Activated B cell treated with CpG ODN at 0.5 μM for 24 hours (primary cell): ENCODE results near the gene PCDHGB7. TPM values are rescaled to one million over a fixed set of nuclear protein-coding genes. Genes with fewer than 3 reads are reported as not detected.
"Not testable (repeated sequence)": the region's sequence is repeated elsewhere in the genome, so short reads cannot be mapped to it uniquely, and the experiment has no call there.

Source experiments
- ATAC-seq: fragments of 200-7000 bp; cut with Tn5 transposase; one replicate; pipeline ENCODE4 v1.10.0; 2021; ENCODE audit warnings: low read depth, mild to moderate bottlenecking, moderate library complexity
- CTCF ChIA-PET: fragments of 350-600 bp; sonication (Branson Sonifier 250); formaldehyde crosslinking; loops from one replicate; lab custom pipeline; 2021; ENCODE audit warnings: antibody characterized with exemption; lab: Charles Lee
- POLR2A ChIA-PET: fragments of 350-600 bp; sonication (Branson Sonifier 250); formaldehyde crosslinking; loops from one replicate; lab custom pipeline; 2021; ENCODE audit warnings: antibody characterized with exemption; lab: Charles Lee
- DNase-seq: peaks from one replicate; pipeline ENCODE4 v3.0.0; 2022
- H3K27ac Mint-ChIP-seq: one replicate; pipeline ENCODE4 v1.8.0; 2020; ENCODE audit warnings: mixed read lengths
- H3K27me3 Mint-ChIP-seq: one replicate; pipeline ENCODE4 v1.8.0; 2021; ENCODE audit warnings: mixed read lengths
- H3K36me3 Mint-ChIP-seq: one replicate; pipeline ENCODE4 v1.8.0; 2021; ENCODE audit warnings: low read depth, mixed read lengths
- H3K4me1 Mint-ChIP-seq: one replicate; pipeline ENCODE4 v1.8.0; 2021; ENCODE audit warnings: mixed read lengths
- H3K4me3 Mint-ChIP-seq: one replicate; pipeline ENCODE4 v1.8.0; 2020; ENCODE audit warnings: mild to moderate bottlenecking, mixed read lengths
- H3K9me3 Mint-ChIP-seq: one replicate; pipeline ENCODE4 v1.8.0; 2020; ENCODE audit warnings: mixed read lengths
- intact Hi-C: fragments of 100-400 bp; cut with micrococcal nuclease; formaldehyde crosslinking; loops from one replicate; pipeline ENCODE4 v1.15.1; 2024
- total RNA-seq: library from RNA; stranded (reverse); gene quantifications from 2 replicates; pipeline ENCODE4 v1.2.3, GENCODE V29; 2022
- TF ChIP-seq, protein P1 (sequence below): fragments of 200-600 bp; IDR thresholded peaks from one replicate; pipeline ENCODE4 v1.8.0; 2022; ENCODE audit warnings: antibody characterized with exemption, mild to moderate bottlenecking

Gene PCDHGB7
- total RNA-seq, 1 donor from 2014 or later = 1.2 TPM

- ATAC-seq (no peak), DNase-seq (no peak)
- Mint-ChIP-seq H3K36me3 (no peaks in the 10 kb centered on the region), H3K4me3 (no peak overlapping the region), H3K27me3 (peaks cover 53% of the 10 kb centered on the region), H3K9me3 (peaks cover 15% of the 10 kb centered on the region), H3K27ac (no peak overlapping the region), H3K4me1 (peaks cover 6% of the 10 kb centered on the region)
- ChIA-PET POLR2A (no interaction called here), CTCF (interaction anchor here (1.5 to 1.8 kb wide), 2 partner anchors 24 to 126 kb away, joined by 3 to 6 read pairs; no protein-coding TSS in a partner anchor)
- TF ChIP-seq, protein P1, sequence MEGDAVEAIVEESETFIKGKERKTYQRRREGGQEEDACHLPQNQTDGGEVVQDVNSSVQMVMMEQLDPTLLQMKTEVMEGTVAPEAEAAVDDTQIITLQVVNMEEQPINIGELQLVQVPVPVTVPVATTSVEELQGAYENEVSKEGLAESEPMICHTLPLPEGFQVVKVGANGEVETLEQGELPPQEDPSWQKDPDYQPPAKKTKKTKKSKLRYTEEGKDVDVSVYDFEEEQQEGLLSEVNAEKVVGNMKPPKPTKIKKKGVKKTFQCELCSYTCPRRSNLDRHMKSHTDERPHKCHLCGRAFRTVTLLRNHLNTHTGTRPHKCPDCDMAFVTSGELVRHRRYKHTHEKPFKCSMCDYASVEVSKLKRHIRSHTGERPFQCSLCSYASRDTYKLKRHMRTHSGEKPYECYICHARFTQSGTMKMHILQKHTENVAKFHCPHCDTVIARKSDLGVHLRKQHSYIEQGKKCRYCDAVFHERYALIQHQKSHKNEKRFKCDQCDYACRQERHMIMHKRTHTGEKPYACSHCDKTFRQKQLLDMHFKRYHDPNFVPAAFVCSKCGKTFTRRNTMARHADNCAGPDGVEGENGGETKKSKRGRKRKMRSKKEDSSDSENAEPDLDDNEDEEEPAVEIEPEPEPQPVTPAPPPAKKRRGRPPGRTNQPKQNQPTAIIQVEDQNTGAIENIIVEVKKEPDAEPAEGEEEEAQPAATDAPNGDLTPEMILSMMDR = no peak
- intact Hi-C loops = no loop called here
Observed at GRCh38 chr5:141398608-141399007, 18.9 kb upstream of the PCDHGB7 start.

- ATAC-seq (no peak), DNase-seq (no peak)
- TF ChIP-seq, protein P1 = no peak
- CTCF ChIA-PET = no interaction called here
- no peak overlapping the region for H3K4me3 Mint-ChIP-seq
- no peaks in the 10 kb centered on the region for H3K36me3 Mint-ChIP-seq
- intact Hi-C loops = no loop called here
- peaks cover 55% of the 10 kb centered on the region for H3K27me3 Mint-ChIP-seq
- peaks cover 17% of the 10 kb centered on the region for H3K9me3 Mint-ChIP-seq
- POLR2A ChIA-PET = interaction anchor here (0.6 kb wide), 1 partner anchor 351 kb away, joined by 3 read pairs; no protein-coding TSS in a partner anchor
- H3K4me1 Mint-ChIP-seq = peaks cover 6% of the 10 kb centered on the region
- no peak overlapping the region for H3K27ac Mint-ChIP-seq
Observed at GRCh38 chr5:141399555-141400258, 17.8 kb upstream of the PCDHGB7 start.

DNA sequence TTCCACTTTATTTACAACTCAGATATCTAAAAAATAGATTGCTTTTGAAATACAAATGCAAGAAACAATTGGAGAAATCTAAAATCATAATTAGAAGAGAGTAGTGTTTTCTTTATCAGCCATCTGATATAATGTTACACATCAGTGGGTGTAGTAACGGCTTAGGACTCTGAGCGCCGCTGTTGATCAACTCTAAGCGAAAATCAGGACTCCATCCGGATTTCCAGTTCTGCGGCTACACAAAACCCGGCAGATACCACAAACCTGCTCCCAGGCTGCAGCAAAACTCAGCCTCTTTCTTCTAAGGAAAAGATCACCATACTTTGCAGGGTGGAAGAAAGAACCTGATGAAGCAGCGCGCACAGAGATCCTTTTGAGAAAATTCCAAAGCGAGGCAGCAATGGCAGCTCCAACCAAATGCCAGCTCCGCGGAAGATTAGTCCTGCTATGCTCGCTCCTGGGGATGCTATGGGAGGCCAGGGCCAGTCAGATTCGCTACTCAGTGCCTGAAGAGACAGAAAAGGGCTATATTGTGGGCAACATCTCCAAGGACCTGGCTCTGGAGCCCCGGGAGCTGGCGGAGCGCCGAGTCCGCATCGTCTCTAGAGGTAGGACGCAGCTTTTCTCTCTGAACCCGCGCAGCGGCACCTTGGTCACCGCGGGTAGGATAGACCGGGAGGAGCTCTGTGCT is 14.8 kb upstream of the PCDHGB7 start, which contains the start of gene PCDHGA9:
PCDHGA9 (plus strand) TSS at position 226 of the 691 bp plus-strand sequence; CDS start at position 401, 175 bp downstream.
- no peak for DNase-seq
- intact Hi-C loops = no loop called here
- H3K27ac Mint-ChIP-seq = no peak within 1 kb of the TSS
- peaks cover 6% of the 10 kb centered on the region for H3K4me1 Mint-ChIP-seq
- CTCF ChIA-PET = no interaction called here
- POLR2A ChIA-PET = no interaction called here
- H3K9me3 Mint-ChIP-seq = peaks cover 21% of the 10 kb centered on the region
- peaks cover 51% of the 10 kb centered on the region for H3K27me3 Mint-ChIP-seq
- peak within 1 kb of the TSS; percentile 70 for H3K4me3 Mint-ChIP-seq
- H3K36me3 Mint-ChIP-seq = no peaks in the 10 kb centered on the region
- TF ChIP-seq, protein P1 = no peak
- ATAC-seq = no peak

DNA sequence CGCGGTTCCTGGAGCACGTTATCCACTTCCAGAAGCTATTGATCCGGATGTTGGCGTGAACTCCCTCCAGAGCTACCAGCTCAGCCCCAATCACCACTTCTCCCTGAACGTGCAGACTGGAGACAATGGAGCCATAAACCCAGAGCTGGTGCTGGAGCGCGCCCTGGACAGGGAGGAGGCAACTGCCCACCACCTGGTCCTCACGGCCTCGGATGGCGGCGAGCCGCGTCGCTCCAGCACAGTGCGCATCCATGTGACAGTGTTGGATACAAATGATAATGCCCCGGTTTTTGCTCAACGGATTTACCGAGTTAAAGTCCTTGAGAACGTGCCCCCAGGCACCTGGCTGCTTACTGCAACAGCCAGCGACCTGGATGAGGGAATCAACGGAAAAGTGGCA is 14.1 kb upstream of the PCDHGB7 start:
- intact Hi-C loops = no loop called here
- ATAC-seq = no peak
- Mint-ChIP-seq H3K27me3 (peaks cover 53% of the 10 kb centered on the region), H3K27ac (no peak overlapping the region), H3K36me3 (no peaks in the 10 kb centered on the region), H3K9me3 (peaks cover 21% of the 10 kb centered on the region), H3K4me1 (peaks cover 6% of the 10 kb centered on the region), H3K4me3 (no peak overlapping the region)
- TF ChIP-seq, protein P1 = no peak
- ChIA-PET CTCF (no interaction called here), POLR2A (no interaction called here)
- DNase-seq = no peak

DNA sequence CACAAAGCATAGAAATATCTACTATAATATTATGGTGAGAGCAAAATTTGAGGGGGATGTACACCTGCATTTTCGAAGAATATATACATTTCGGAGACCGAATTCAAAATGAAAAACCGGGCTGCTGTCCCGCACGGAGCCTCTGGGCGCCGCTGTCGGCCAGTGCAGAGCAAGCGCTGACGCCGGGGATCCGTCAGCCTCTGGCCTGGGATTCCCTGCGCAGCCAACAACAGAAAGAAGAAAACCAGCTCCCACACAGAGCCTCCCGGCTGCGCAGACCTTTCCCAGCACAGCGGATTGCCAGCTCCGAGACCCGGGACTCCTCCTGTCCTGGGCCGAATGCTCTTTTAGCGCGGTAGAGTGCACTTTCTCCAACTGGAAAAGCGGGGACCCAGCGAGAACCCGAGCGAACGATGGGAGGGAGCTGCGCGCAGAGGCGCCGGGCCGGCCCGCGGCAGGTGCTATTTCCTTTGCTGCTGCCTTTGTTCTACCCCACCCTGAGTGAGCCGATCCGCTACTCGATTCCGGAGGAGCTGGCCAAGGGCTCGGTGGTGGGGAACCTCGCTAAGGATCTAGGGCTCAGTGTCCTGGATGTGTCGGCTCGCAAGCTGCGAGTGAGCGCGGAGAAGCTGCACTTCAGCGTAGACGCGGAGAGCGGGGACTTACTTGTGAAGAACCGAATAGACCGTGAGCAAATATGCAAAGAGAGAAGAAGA is 9.5 kb upstream of the PCDHGB7 start, which contains the start of gene PCDHGB6:
PCDHGB6 (plus strand) TSS at position 232 of the 716 bp plus-strand sequence; CDS start at position 414, 182 bp downstream.
- Mint-ChIP-seq H3K4me3 (peak within 1 kb of the TSS; percentile 62), H3K27me3 (peaks cover 52% of the 10 kb centered on the region), H3K9me3 (peaks cover 20% of the 10 kb centered on the region), H3K27ac (peak within 1 kb of the TSS; percentile 1)
- POLR2A ChIA-PET, H3K36me3 Mint-ChIP-seq, intact Hi-C loops, H3K4me1 Mint-ChIP-seq, DNase-seq: not testable (repeated sequence)
- peak; percentile 78 for ATAC-seq
- CTCF ChIA-PET = interaction anchor here (0.7 to 2.3 kb wide), 5 partner anchors 10 to 160 kb away, joined by 3 to 9 read pairs (median 3); partner anchors contain the start of genes PCDHGB5 and PCDHGC3
